Mesothelial cell of epicardium (in vitro differentiated cells): ENCODE data around the gene KRTAP1-4. TPM values are rescaled to one million over a fixed set of nuclear protein-coding genes. Genes with fewer than 3 reads are reported as not detected.
"Not testable (repeated sequence)": the region's sequence is repeated elsewhere in the genome, so short reads cannot be mapped to it uniquely, and the experiment has no call there.

ENCODE experiments used
- DNase-seq, 2 experiments: peaks; one replicate each; pipeline ENCODE4 v3.0.0; 2021; ENCODE audit warnings: low spot score in 2 of 2; ENCODE audit not compliant: unreplicated experiment in 2 of 2
- H3K27ac Mint-ChIP-seq: 2 replicates; pipeline ENCODE4 v1.8.0; 2021; ENCODE audit warnings: mixed read lengths
- H3K27me3 Mint-ChIP-seq: 2 replicates; pipeline ENCODE4 v1.8.0; 2021; ENCODE audit warnings: low read depth, mixed read lengths
- H3K36me3 Mint-ChIP-seq: 2 replicates; pipeline ENCODE4 v1.8.0; 2021; ENCODE audit warnings: mixed read lengths
- H3K4me1 Mint-ChIP-seq: 2 replicates; pipeline ENCODE4 v1.8.0; 2021; ENCODE audit warnings: mixed read lengths
- H3K4me3 Mint-ChIP-seq: 2 replicates; pipeline ENCODE4 v1.8.0; 2021; ENCODE audit warnings: mild to moderate bottlenecking, moderate library complexity, mixed read lengths
- H3K9me3 Mint-ChIP-seq: 2 replicates; pipeline ENCODE4 v1.8.0; 2021; ENCODE audit warnings: mixed read lengths
- total RNA-seq: library from RNA; stranded (reverse); gene quantifications from 3 replicates; pipeline ENCODE4 v1.2.1, GENCODE V29; 2021
- TF ChIP-seq, protein P1 (sequence below): fragments of 200-600 bp; sonication (generic); IDR thresholded peaks from one replicate; pipeline ENCODE4 v1.5.0; 2021; ENCODE audit warnings: antibody characterized with exemption; ENCODE audit not compliant: unreplicated experiment

Gene KRTAP1-4
- total RNA-seq, 1 donor from 2014 or later = not detected

DNA sequence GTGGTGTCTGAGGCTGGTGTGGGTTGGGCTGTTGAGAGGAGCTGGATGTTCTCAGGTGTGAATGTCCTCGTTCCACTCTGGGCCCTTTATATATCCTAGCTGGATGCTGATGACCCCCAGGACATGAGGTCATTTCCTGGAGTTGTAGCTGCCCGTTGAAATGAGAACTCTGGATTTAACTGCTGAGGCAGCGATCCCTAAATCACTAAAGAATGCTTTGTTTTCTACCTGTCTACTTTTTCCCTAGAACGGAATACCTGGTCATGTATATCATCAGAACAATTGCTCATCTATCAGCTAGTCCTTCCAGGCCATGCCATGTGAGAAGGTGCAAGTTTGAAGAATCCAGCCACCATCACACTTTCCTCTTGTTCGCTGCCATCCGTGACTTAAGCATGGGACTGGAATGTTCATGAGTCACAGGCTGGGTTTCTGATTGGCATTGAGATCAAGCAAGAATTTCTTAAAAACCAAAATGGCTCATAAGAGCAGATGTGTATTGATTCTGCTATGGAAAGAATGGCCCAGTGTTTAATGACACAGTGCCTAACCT lies 30.1 kb upstream of the KRTAP1-4 start, which contains the start of gene KRTAP2-3:
KRTAP2-3 (minus strand) TSS at position 63 of the 553 bp plus-strand sequence. CDS start 64 bp downstream, outside the sequence.
- TF ChIP-seq, protein P1, sequence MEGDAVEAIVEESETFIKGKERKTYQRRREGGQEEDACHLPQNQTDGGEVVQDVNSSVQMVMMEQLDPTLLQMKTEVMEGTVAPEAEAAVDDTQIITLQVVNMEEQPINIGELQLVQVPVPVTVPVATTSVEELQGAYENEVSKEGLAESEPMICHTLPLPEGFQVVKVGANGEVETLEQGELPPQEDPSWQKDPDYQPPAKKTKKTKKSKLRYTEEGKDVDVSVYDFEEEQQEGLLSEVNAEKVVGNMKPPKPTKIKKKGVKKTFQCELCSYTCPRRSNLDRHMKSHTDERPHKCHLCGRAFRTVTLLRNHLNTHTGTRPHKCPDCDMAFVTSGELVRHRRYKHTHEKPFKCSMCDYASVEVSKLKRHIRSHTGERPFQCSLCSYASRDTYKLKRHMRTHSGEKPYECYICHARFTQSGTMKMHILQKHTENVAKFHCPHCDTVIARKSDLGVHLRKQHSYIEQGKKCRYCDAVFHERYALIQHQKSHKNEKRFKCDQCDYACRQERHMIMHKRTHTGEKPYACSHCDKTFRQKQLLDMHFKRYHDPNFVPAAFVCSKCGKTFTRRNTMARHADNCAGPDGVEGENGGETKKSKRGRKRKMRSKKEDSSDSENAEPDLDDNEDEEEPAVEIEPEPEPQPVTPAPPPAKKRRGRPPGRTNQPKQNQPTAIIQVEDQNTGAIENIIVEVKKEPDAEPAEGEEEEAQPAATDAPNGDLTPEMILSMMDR = no peak
- peaks cover 28% of the 10 kb centered on the region for H3K4me1 Mint-ChIP-seq
- no peaks in the 10 kb centered on the region for H3K36me3 Mint-ChIP-seq
- peaks cover 7% of the 10 kb centered on the region for H3K9me3 Mint-ChIP-seq
- H3K27me3 Mint-ChIP-seq = no peaks in the 10 kb centered on the region
- H3K27ac Mint-ChIP-seq = peak within 1 kb of the TSS; percentile 63
- no peak for DNase-seq
- no peak within 1 kb of the TSS for H3K4me3 Mint-ChIP-seq

DNA sequence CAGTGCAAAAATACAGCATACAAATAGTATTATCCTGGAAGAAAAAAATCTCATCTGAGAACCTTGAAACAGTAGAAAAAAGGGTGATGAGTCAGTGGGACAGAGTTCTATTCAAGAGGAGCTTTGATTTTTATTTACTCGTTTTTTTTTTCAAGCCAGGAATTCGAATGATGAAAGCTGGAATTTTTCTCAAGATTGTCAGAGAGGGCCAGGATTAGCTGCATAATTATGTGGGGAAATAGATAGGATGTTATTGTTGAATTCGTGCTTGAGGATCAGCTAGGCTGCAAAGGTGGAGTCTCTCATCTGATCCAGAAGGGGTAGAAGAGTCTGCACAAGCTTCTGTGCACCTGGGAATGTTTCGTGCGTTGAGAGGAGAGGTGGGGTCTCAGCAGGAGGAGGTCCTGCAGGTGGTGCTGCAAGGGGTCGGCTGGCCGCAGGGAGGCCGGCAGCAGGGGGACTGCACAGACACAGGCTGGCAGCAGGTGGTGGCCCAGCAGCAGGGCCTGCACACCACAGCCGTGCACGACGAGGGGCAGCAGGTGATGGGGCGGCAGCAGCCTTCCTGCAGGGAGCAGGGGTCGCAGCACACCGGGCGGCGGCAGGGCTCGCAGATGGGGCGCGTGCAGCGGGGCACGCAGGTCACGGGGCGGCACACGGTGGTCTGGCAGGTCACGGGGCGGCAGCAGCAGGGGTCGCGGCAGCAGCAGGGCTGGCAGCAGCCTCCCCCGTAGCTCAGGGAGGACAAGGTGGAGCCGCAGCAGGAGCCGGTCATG lies 29.5 kb upstream of the KRTAP1-4 start:
- H3K36me3 Mint-ChIP-seq, H3K27ac Mint-ChIP-seq, DNase-seq, H3K9me3 Mint-ChIP-seq, H3K4me3 Mint-ChIP-seq, H3K27me3 Mint-ChIP-seq: not testable (repeated sequence)
- peaks cover 28% of the 10 kb centered on the region for H3K4me1 Mint-ChIP-seq

DNA sequence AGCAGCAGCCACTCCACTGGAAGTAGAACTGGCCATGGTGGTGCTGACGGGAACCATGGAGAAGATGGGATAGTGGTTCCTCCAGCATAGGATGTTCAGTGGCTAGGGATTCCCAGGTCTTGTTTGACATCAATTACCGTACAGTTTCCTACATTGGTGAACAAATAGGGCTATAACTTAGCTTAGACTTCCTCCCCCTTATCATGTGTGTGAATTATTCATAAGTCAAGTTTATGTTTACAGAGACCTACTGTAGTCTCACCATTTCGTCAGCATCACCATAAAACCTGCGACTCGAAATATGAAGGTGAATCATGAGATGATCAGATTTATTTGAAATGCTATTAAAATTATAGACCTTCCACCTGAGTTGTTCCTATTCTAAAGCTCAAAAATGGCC lies 28.7 kb upstream of the KRTAP1-4 start:
- H3K27ac Mint-ChIP-seq = peak overlapping the region; percentile 34
- no peak overlapping the region for H3K4me3 Mint-ChIP-seq
- no peak for DNase-seq
- TF ChIP-seq, protein P1 = no peak
- H3K36me3 Mint-ChIP-seq = no peaks in the 10 kb centered on the region
- peaks cover 28% of the 10 kb centered on the region for H3K4me1 Mint-ChIP-seq
- H3K9me3 Mint-ChIP-seq = peaks cover 8% of the 10 kb centered on the region
- H3K27me3 Mint-ChIP-seq = no peaks in the 10 kb centered on the region

GRCh38 chr17:41057547-41057946 lies 27.6 kb upstream of the KRTAP1-4 start:
- no peak overlapping the region for H3K27ac Mint-ChIP-seq
- no peak for DNase-seq
- peaks cover 28% of the 10 kb centered on the region for H3K4me1 Mint-ChIP-seq
- TF ChIP-seq, protein P1 = no peak
- no peaks in the 10 kb centered on the region for H3K36me3 Mint-ChIP-seq
- no peaks in the 10 kb centered on the region for H3K27me3 Mint-ChIP-seq
- H3K4me3 Mint-ChIP-seq = no peak overlapping the region
- H3K9me3 Mint-ChIP-seq = peaks cover 20% of the 10 kb centered on the region

GRCh38 chr17:41055130-41055529 lies 25.1 kb upstream of the KRTAP1-4 start, which contains the start of gene KRTAP2-2:
TSS of gene KRTAP2-2 (minus strand) at chr17:41055230. CDS start at chr17:41055211, 19 bp downstream.
- H3K36me3 Mint-ChIP-seq, H3K4me3 Mint-ChIP-seq, DNase-seq, H3K27ac Mint-ChIP-seq, H3K27me3 Mint-ChIP-seq: not testable (repeated sequence)
- Mint-ChIP-seq H3K4me1 (peaks cover 15% of the 10 kb centered on the region), H3K9me3 (peaks cover 24% of the 10 kb centered on the region)

DNA sequence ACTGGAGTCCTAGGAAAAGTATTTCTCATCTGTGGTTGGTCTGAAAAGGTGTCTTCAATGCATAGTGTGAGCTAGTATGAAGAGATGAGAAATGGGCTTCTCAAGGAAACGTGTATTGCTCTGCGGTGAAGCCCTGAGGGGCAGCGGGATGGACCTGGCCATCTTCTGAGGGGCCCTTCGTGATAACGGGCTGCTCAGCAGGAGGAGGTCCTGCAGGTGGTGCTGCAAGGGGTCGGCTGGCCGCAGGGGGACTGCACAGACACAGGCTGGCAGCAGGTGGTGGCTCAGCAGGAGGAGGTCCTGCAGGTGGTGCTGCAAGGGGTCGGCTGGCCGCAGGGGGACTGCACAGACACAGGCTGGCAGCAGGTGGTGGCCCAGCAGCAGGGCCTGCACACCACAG lies 24.6 kb upstream of the KRTAP1-4 start:
- Mint-ChIP-seq H3K9me3 (peaks cover 24% of the 10 kb centered on the region), H3K4me1 (peaks cover 17% of the 10 kb centered on the region)
- H3K27ac Mint-ChIP-seq, H3K36me3 Mint-ChIP-seq, H3K4me3 Mint-ChIP-seq, H3K27me3 Mint-ChIP-seq, DNase-seq: not testable (repeated sequence)

DNA sequence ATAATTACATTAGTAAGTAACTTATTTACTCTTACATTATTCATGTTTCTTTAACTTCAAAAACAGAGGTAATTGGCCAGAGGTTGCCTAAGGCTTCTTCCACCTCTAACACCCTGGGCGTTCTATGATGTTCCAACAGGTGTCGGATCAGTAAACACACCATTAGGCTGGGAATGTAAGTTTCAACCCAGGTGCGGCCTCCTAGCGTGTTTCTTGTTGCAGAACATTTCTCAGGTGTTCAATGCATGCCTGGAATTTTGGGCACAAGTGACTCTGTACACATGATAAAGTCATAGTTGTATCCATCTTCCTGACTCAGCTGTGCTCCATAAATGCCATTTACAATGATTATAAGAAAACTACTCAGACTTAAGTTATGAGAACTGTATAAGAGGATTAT lies 24.0 kb upstream of the KRTAP1-4 start:
- Mint-ChIP-seq H3K4me1 (peaks cover 14% of the 10 kb centered on the region), H3K36me3 (no peaks in the 10 kb centered on the region), H3K27ac (no peak overlapping the region), H3K4me3 (no peak overlapping the region), H3K27me3 (no peaks in the 10 kb centered on the region), H3K9me3 (peaks cover 24% of the 10 kb centered on the region)
- no peak for DNase-seq
- TF ChIP-seq, protein P1 = no peak
